GM19099 (cell line): Measurements from ENCODE around the gene CST4.

Experiments used
- POLR2A ChIP-seq: IDR thresholded peaks from 3 replicates; pipeline ENCODE4 v1.6.1; 2011; ENCODE audit warnings: low read depth; ENCODE audit not compliant: insufficient read length; ENCODE audit errors: extremely low read depth

Gene CST4

GRCh38 chr20:23658336-23658735 is 30.5 kb downstream of the CST4 start:
- TF ChIP-seq POLR2A = no peak

DNA sequence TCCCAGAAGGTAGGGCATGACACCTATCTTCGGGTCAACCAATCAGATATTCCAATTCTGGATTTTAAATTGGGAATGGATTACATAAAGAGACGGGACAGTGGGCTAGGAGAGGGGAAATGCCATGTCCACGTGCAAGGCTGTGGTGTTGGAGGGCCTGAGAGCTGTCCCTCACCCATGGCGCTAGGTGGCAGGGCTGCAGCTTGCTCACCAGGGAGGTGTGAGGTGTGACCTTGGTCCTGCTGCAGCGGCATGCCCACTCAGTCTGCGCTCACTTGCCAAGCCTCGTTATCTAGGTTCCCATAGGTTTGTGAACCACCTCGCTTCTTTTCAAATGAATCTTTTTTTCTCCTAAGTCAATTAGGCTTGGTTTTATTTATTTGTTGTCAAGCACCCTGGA is 31.6 kb downstream of the CST4 start:
- no peak for TF ChIP-seq POLR2A

DNA sequence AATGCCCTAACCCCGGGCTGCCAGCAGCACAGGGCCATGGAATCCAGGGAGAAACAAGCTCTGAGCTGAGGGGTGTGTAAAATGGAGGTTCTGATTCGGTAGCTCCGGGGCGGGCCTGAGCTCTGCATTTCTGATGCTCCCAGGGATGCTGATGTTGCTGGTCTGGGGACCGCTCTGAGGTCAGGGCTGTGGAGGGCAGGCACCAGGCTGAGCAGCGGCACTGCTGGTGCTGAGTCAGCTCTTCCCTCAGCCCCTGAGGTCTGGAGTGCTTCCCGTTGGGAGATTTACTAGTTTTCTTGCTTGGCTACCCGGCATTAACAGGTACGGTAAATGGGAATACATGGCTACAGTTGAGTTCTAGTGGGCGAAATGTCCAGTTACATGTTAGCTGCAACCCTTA is 32.5 kb downstream of the CST4 start:
- TF ChIP-seq POLR2A = no peak

DNA sequence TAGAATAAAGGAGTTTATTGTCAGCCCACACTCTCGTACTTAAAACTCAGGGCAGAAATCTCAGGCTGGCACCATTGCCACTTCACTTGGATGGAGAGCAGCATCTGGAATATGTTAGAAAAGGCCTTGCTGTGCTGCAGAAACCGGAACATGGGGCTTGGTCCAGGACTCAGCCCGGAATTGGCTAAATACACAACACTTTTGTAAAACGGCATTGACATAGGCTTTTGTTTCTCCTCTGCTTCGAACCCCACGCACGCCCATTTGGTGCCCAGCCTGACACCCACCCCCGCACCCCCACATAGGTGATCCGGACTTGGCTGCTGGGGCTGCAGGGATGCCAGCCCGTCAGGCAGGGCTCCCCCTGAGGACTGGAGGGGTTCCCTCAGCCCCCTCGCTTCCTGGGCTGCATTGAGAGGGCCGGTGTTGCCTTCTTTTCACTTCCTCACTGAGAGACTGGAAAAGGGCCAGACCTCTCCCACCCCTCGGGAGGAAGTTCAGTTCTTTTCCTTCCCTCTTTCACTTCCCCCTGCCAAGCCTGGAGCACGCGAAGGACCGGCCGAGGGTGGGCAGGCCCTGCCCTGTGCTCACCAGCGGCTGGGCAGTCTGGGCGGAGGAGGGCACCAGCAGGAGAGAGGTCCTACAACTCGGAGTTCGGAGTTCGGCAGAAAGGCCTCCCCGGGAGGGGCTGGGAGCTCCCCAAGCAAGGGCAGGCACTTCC is 33.2 kb downstream of the CST4 start:
- no peak for TF ChIP-seq POLR2A

- TF ChIP-seq POLR2A = no peak
Measured at GRCh38 chr20:23654717-23655116, 34.1 kb downstream of the CST4 start.

DNA sequence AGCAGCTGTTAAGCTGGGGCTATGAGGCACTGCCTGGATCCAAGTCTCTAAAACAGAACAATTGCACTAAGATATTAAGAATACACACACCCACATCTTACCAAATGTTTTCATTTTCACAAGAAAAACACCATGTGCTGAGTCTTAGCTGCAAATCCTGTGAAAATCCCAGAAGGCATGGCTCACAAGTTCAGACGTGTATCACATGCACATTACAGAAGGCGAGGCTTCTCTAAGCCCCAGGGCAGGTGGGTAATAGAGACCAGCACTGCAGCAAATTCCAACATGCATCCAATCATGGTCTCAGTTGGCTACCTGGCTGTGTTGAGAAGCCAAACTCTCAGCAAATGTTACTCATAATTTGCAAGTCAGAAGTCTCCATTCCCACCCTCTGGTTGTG is 34.8 kb downstream of the CST4 start:
- no peak for TF ChIP-seq POLR2A

- no peak for TF ChIP-seq POLR2A
Measured at GRCh38 chr20:23653400-23653938, 35.4 kb downstream of the CST4 start.

GRCh38 chr20:23652926-23653325 is 35.9 kb downstream of the CST4 start:
- TF ChIP-seq POLR2A = no peak

- no peak for TF ChIP-seq POLR2A
Measured at GRCh38 chr20:23652371-23652770, 36.5 kb downstream of the CST4 start.

- no peak for TF ChIP-seq POLR2A
Measured at GRCh38 chr20:23651117-23651516, 37.7 kb downstream of the CST4 start.

DNA sequence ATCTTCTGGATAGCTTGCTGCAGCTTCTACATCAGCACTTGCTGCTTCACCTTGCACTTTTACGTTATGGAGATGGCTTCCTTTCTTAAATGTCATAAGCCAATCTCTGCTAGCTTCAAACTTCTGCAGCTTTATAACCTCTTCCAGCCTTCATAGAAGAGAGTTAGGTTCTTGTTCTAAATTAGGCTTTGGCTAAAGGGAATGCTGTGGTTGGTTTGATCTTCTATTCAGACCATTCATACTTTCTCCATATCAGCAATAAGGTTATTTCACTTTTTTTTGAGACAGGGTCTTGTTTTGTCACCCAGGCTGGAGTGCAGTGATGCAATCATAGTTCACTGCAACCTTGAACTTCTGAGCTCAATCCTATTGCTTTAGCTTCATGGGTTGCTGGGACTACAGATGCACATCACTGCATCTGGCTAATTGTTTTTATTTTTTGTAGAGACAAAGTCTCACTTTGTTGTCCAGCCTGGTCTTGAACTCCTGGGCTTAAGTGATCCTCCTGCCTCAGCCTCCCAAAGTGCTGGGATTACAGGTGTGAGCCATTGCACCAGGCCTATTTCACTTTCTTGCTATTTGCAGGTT is 38.9 kb downstream of the CST4 start:
- TF ChIP-seq POLR2A = no peak

GRCh38 chr20:23649242-23649641 is 39.6 kb downstream of the CST4 start:
- no peak for TF ChIP-seq POLR2A

DNA sequence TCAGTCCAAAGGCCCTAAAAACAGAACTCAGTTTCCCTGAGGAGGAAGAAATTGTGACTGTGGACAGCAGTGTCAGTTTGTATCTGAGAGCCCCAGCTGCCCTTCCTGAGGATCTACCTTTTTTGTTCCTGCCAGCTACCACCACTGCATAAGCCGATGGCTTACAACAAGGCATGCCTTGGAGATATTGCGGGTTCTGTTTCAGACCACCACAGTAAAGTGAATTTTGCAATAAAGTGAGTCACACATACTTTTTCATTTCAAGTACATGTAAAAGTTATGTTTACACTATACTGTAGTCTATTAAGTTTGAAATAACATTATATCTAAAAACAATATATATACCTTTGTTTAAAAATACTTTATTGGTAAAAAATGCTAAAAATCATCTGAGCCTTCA is 41.5 kb downstream of the CST4 start:
- no peak for TF ChIP-seq POLR2A

DNA sequence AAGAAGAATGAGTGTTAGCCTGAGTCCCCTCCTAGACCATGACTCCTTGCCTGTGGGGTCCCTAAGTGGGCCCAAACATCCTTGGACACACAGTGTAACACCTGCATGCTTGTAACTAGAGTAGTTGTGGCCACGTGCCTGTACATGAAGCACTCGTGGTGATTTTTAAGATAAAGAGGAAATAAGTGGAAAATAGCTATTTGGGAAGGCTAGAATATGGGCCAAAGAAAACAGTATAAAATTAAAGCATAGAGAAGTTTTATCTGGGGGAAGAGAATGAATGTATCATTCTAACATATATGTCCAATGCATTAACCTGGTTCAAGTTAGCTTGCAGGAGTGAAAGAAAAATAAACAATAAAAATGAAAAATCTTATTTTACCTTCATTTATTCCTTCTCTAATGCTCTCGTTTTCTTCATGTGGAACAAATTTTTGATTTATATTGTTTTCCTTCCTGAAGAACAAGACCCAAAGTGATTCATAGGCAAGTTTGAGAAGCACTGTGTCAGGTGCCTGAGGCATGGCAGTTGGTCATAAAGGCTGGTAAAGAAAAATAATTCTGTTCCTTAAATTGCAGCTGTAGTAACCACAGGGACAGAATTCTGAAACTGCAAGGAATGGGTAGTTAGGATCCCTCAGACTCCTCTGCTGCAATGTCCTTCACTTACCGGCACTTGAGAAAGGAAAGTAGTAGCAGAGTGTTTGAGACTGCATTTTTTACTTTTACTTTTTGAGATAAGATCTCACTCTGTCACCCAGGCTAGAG is 42.5 kb downstream of the CST4 start:
- no peak for TF ChIP-seq POLR2A

DNA sequence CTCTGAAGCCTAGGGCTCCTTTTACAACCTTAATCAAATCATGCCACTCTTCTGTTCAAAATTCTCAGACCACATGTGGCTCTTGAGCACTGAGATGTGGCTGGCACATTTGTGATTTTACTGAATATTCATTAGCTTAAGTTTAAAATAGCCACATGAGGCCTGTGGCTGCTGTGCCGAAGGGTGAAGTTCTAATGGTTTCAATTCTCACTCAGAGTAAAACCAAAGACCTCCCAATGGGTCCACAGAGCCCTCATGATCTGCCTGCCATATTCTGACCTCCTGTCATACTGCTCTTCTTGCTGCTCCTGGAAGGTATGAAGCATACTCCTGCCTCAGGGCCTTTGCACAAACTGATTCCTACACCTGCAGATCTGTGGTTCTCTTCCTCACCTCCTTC is 43.3 kb downstream of the CST4 start:
- TF ChIP-seq POLR2A = no peak

GRCh38 chr20:23644164-23644563 is 44.7 kb downstream of the CST4 start:
- TF ChIP-seq POLR2A = no peak
